HepG2 (cell line): ENCODE results near the gene ZNF273. TPM values are rescaled to one million over a fixed set of nuclear protein-coding genes. Genes with fewer than 3 reads are reported as not detected.
A peak's percentile ranks its signal among the peaks of the same experiment; 100 is the strongest.

Experiments used
- ATAC-seq: fragments of 200-7000 bp; cut with Tn5 transposase; 3 replicates; pipeline ENCODE4 v1.9.1; 2020; ENCODE audit warnings: mild to moderate bottlenecking, moderate library complexity
- BruUV-seq: library from RNA; stranded (reverse); fragments of 400-500 nt; replicated peaks from 2 replicates; lab custom pipeline; 2021; lab: Mats Ljungman, UMichigan
- CTCF ChIA-PET: fragments of 300-600 bp; formaldehyde crosslinking; extraction: SDS; loops from one replicate; lab custom pipeline; 2021; ENCODE audit warnings: low total read pairs, inconsistent platforms, low intra/inter-chr PET ratio; lab: Yijun Ruan, JAX
- POLR2A ChIA-PET: fragments of 350-600 bp; sonication (Branson Sonifier 250); formaldehyde crosslinking; loops from one replicate; lab custom pipeline; 2020; ENCODE audit warnings: antibody characterized with exemption, inconsistent platforms; lab: Yijun Ruan, JAX
- DNase-seq: peaks from one replicate; pipeline ENCODE4 v3.0.0-alpha.2; 2015; ENCODE audit warnings: low spot score
- FAIRE-seq: peaks from 3 replicates; lab custom pipeline; 2011; peaks lifted over from hg19 to GRCh38; lab: Jason Lieb, UNC
- H2AFZ ChIP-seq: one replicate; pipeline ENCODE4 v1.6.1; 2011; ENCODE audit warnings: low read length, inconsistent platforms
- H3K27ac ChIP-seq: fragments of 300-600 bp; 3 replicates; pipeline ENCODE4 v1.8.0; 2011; ENCODE audit warnings: mixed run types, mild to moderate bottlenecking, mixed read lengths, low read length, inconsistent platforms; ENCODE audit not compliant: insufficient read depth; ENCODE audit errors: extremely low read length
- H3K27me3 ChIP-seq, 2 experiments: fragments of 200-600 bp in 1 of 2; 2 replicates in 1 of 2; 3 replicates in 1 of 2; pipeline versions ENCODE4 v1.6.0 to v1.8.0; 2011; ENCODE audit warnings: low read length in 2 of 2, mild to moderate bottlenecking in 2 of 2, moderate library complexity in 2 of 2, inconsistent platforms in 1 of 2; ENCODE audit not compliant: insufficient read depth in 2 of 2, control insufficient read depth in 1 of 2
- H3K36me3 ChIP-seq, 2 experiments: fragments of 200-600 bp in 1 of 2; replicated peaks in 1 of 2; 2 replicates in 1 of 2; 3 replicates in 1 of 2; pipeline versions ENCODE4 v1.5.1 to v1.8.0; 2011; ENCODE audit warnings: low read length in 2 of 2, inconsistent platforms in 1 of 2; ENCODE audit not compliant: insufficient read depth in 2 of 2, control insufficient read depth in 1 of 2
- H3K4me1 ChIP-seq: 2 replicates; pipeline ENCODE4 v1.5.1; 2012; ENCODE audit warnings: low read length, inconsistent platforms; ENCODE audit not compliant: insufficient read depth
- H3K4me2 ChIP-seq: 2 replicates; pipeline ENCODE4 v1.6.0; 2011; ENCODE audit warnings: low read depth, low read length, inconsistent platforms
- H3K4me3 ChIP-seq, 3 experiments: fragments of 200-600 bp in 1 of 3; sonication (generic), shearing (Covaris generic) in 1 of 3; replicated peaks in 1 of 3; 2 replicates each; pipeline ENCODE4 v1.5.1; 2011 to 2016; ENCODE audit warnings: low read length in 3 of 3, inconsistent platforms in 2 of 3, low read depth in 2 of 3, mild to moderate bottlenecking in 2 of 3, control low read depth in 1 of 3, mixed read lengths in 1 of 3; ENCODE audit not compliant: insufficient read depth in 1 of 3
- H3K79me2 ChIP-seq: one replicate; pipeline ENCODE4 v1.6.1; 2011; ENCODE audit warnings: low read length, inconsistent platforms; ENCODE audit not compliant: insufficient read depth
- H3K9ac ChIP-seq: 2 replicates; pipeline ENCODE4 v1.6.0; 2011; ENCODE audit warnings: mild to moderate bottlenecking, low read depth, low read length, inconsistent platforms; ENCODE audit not compliant: insufficient read depth
- H3K9me3 ChIP-seq: 2 replicates; pipeline ENCODE4 v1.5.1; 2012; ENCODE audit warnings: mild to moderate bottlenecking, low read length
- H4K20me1 ChIP-seq: 2 replicates; pipeline ENCODE4 v1.6.0; 2011; ENCODE audit warnings: inconsistent platforms, mild to moderate bottlenecking, low read length, moderate library complexity; ENCODE audit not compliant: insufficient read depth
- SMAD1 ChIP-seq: sonication (generic); formaldehyde crosslinking; IDR thresholded peaks from 2 replicates; pipeline ENCODE4 v1.4.0; 2020; ENCODE audit warnings: missing genetic modification reagents, low read depth, mild to moderate bottlenecking, borderline replicate concordance
- THAP8 ChIP-seq: sonication (generic); formaldehyde crosslinking; IDR thresholded peaks from 2 replicates; pipeline ENCODE4 v1.5.1; 2020; ENCODE audit warnings: missing genetic modification reagents, mild to moderate bottlenecking, borderline replicate concordance
- ZBTB33 ChIP-seq: sonication (generic); formaldehyde crosslinking; IDR thresholded peaks from 2 replicates; pipeline ENCODE4 v1.4.0; 2020; ENCODE audit warnings: missing genetic modification reagents
- ZNF205 ChIP-seq: IDR thresholded peaks from 2 replicates; pipeline ENCODE4 v1.6.1; 2018; ENCODE audit warnings: missing biosample characterization, missing genetic modification reagents
- ZNF512B ChIP-seq: sonication (generic); formaldehyde crosslinking; IDR thresholded peaks from 2 replicates; pipeline ENCODE4 v1.5.1; 2020; ENCODE audit warnings: missing genetic modification reagents, mild to moderate bottlenecking, borderline replicate concordance
- WGBS: methylation state at CpG from one replicate; pipeline ENCODE4 v1.1.6; 2017; ENCODE audit warnings: low lambda C conversion rate; 5-methylcytosine and 5-hydroxymethylcytosine counted together
- in situ Hi-C: cut with HindIII; loops from 2 replicates; pipeline ENCODE4 v1.10.0; 2017; ENCODE audit warnings: low pct_unique_long_range_greater_than_20kb; ENCODE audit not compliant: extremely low pct_ligation_motif_present
- intact Hi-C: fragments of 100-400 bp; cut with micrococcal nuclease; formaldehyde crosslinking; loops from one replicate; pipeline ENCODE4 v1.10.0; 2022; ENCODE audit not compliant: unreplicated experiment
- polyA plus RNA-seq, 8 experiments: library from polyadenylated mRNA; depleted of rRNA in 3 of 8; stranded (reverse) in 7 of 8; unstranded in 1 of 8; fragments of >200 nt; fragmentation: Illumina TruSeq in 4 of 8; extraction: Trizol in 4 of 8; gene quantifications; 2 replicates each; pipeline versions ENCODE4 v1.2.1 to v1.2.3, GENCODE V29; 2011 to 2016; ENCODE audit warnings: low read depth in 4 of 8, missing spikeins in 1 of 8, mixed read lengths in 1 of 8; ENCODE audit not compliant: insufficient read depth in 1 of 8
- total RNA-seq, 5 experiments: library from RNA; depleted of rRNA; stranded (reverse); fragments of >200 nt; fragmentation: Illumina TruSeq; extraction: Trizol; gene quantifications; 2 replicates each; pipeline ENCODE4 v1.2.3, GENCODE V29; 2016; ENCODE audit warnings: low read depth in 1 of 5

Gene ZNF273
- total and polyA plus RNA-seq, 2 of the 13 experiments (the other 11 are each of a cell fraction or from before 2014, with no cell fraction given) = 1.7 to 5.8 TPM

GRCh38 chr7:64882341-64883112 lies 20.5 kb upstream of the ZNF273 start:
- BruUV-seq = no TSS peak
- FAIRE-seq (no peak), DNase-seq (no peak), ATAC-seq (no peak)
- H4K20me1 ChIP-seq = no peaks in the 10 kb centered on the region
- peak; percentile 26; the same call in 1 of the 2 replicates for TF ChIP-seq ZBTB33 (CRISPR knock-in tag)
- TF ChIP-seq ZNF512B (CRISPR knock-in tag) = no peak
- TF ChIP-seq THAP8 (CRISPR knock-in tag) = no peak
- no peak for TF ChIP-seq ZNF205 (CRISPR knock-in tag)
- no peak for TF ChIP-seq SMAD1 (CRISPR knock-in tag)
- intact Hi-C loops (no loop called here), in situ Hi-C loops (no loop called here)
- H3K4me3 ChIP-seq = no peak overlapping the region
- peaks cover 9 to 80% of the 10 kb centered on the region in 2 experiments; a peak in 3 of 5 replicates for H3K27me3 ChIP-seq
- peaks cover 16% of the 10 kb centered on the region; the same call in 1 of the 2 replicates for H3K9me3 ChIP-seq
- ChIA-PET CTCF (no interaction called here), POLR2A (no interaction called here)
- peaks cover 10% of the 10 kb centered on the region for H3K4me1 ChIP-seq
- H3K36me3 ChIP-seq = no peaks in the 10 kb centered on the region
- no peak overlapping the region for H3K4me2 ChIP-seq
- H3K79me2 ChIP-seq = no peaks in the 10 kb centered on the region
- H3K27ac ChIP-seq = no peak overlapping the region
- no peak overlapping the region for H3K9ac ChIP-seq
- WGBS = 81% methylated on average over 33 of the region's 55 CpGs
- no peak overlapping the region for H2AFZ ChIP-seq
